ENCODE results near the gene WDR43.

GRCh38 chr2:28870146-28870891 lies 24.1 kb upstream of the WDR43 start, which contains the start of gene TRMT61B:
- TF ChIP-seq CTCF (IDR thresholded peaks at IDR 0.05) (peak in 1 of 7 experiments; percentile 23), POLR2A (IDR thresholded peaks at IDR 0.05) (peak in 1 of 4 donors; percentile 14), EP300 (IDR thresholded peaks at IDR 0.05) (no peak)

Measured in stomach (tissue), 4 donors.